SU-DHL-6 (cell line): ENCODE results near the gene OR5C1.
"Not testable (repeated sequence)": the region's sequence is repeated elsewhere in the genome, so short reads cannot be mapped to it uniquely, and the experiment has no call there.

Source experiments
- H2AFZ ChIP-seq: fragments of 200-600 bp; sonication (generic); 2 replicates; pipeline ENCODE4 v1.6.1; 2014; ENCODE audit warnings: low read depth, mild to moderate bottlenecking, moderate library complexity, mixed read lengths, antibody characterized with exemption, low read length; ENCODE audit not compliant: severe bottlenecking
- H3F3A ChIP-seq: fragments of 200-600 bp; shearing (Covaris generic); 2 replicates; pipeline ENCODE4 v1.6.0; 2016; ENCODE audit warnings: antibody characterized with exemption, mild to moderate bottlenecking; ENCODE audit not compliant: insufficient read depth
- H3K27ac ChIP-seq: fragments of 200-600 bp; sonication (generic); 2 replicates; pipeline ENCODE4 v1.5.1; 2016; ENCODE audit warnings: low read depth, mild to moderate bottlenecking, low read length, moderate library complexity, mixed read lengths
- H3K27me3 ChIP-seq: fragments of 200-600 bp; sonication (generic), shearing (Covaris generic); 2 replicates; pipeline ENCODE4 v1.6.0; 2014; ENCODE audit warnings: mild to moderate bottlenecking, low read length
- H3K36me3 ChIP-seq: fragments of 200-600 bp; sonication (generic); 2 replicates; pipeline ENCODE4 v1.6.1; 2014; ENCODE audit warnings: mild to moderate bottlenecking, low read length, mixed read lengths
- H3K4me2 ChIP-seq: fragments of 300-600, 200-600 bp; shearing (Covaris generic), sonication (generic); 2 replicates; pipeline ENCODE4 v1.6.0; 2014; ENCODE audit warnings: low read length, low read depth, mild to moderate bottlenecking; ENCODE audit not compliant: poor library complexity, severe bottlenecking
- H3K4me3 ChIP-seq: fragments of 200-600 bp; sonication (generic); 2 replicates; pipeline ENCODE4 v1.5.1; 2014; ENCODE audit warnings: antibody characterized with exemption, low read length, mild to moderate bottlenecking, mixed read lengths; ENCODE audit not compliant: insufficient read depth, poor library complexity, severe bottlenecking
- H3K79me2 ChIP-seq: fragments of 200-600 bp; sonication (generic); 2 replicates; pipeline ENCODE4 v1.6.1; 2014; ENCODE audit warnings: mild to moderate bottlenecking, low read length, moderate library complexity; ENCODE audit not compliant: insufficient read depth
- H3K9ac ChIP-seq: fragments of 200-600 bp; sonication (generic); 2 replicates; pipeline ENCODE4 v1.7.0; 2014; ENCODE audit warnings: mild to moderate bottlenecking, low read length
- H3K9me2 ChIP-seq: fragments of 200-600 bp; sonication (generic); replicated peaks from 2 replicates; pipeline ENCODE4 v1.6.1; 2014; ENCODE audit warnings: low read length; ENCODE audit not compliant: insufficient read depth
- H3K9me3 ChIP-seq: fragments of 200-600 bp; sonication (generic); 2 replicates; pipeline ENCODE4 v1.6.1; 2014; ENCODE audit warnings: low read length, mixed read lengths; ENCODE audit not compliant: insufficient read depth
- H4K20me1 ChIP-seq: fragments of 200-600 bp; sonication (generic); 2 replicates; pipeline ENCODE4 v1.6.1; 2014; ENCODE audit warnings: low read depth, mild to moderate bottlenecking, antibody characterized with exemption, low read length, moderate library complexity, mixed read lengths
- EZH2phosphoT487 ChIP-seq: fragments of 200-600 bp; sonication (generic), shearing (Covaris generic); conservative IDR thresholded peaks from 2 replicates; pipeline ENCODE4 v1.6.1; 2018; ENCODE audit warnings: mild to moderate bottlenecking, antibody characterized with exemption, low read length, moderate library complexity, mixed read lengths
- TF ChIP-seq, protein P1 (sequence below): fragments of 200-600 bp; sonication (generic); IDR thresholded peaks from one replicate; pipeline ENCODE4 v1.5.1; 2017; ENCODE audit warnings: antibody characterized with exemption, mild to moderate bottlenecking, low read length, moderate library complexity; ENCODE audit not compliant: insufficient read depth, poor library complexity, severe bottlenecking

OR5C1 gene

GRCh38 chr9:122807271-122807900 is 18.7 kb downstream of the OR5C1 start:
- Histone ChIP-seq H3K9ac (no peak overlapping the region), H3K36me3 (no peaks in the 10 kb centered on the region), H4K20me1 (no peaks in the 10 kb centered on the region), H3K27ac (no peak overlapping the region), H3K4me2 (no peak overlapping the region), H2AFZ (no peak overlapping the region), H3K9me2 (no peaks in the 10 kb centered on the region), H3F3A (no peaks in the 10 kb centered on the region), H3K4me3 (no peak overlapping the region), H3K79me2 (no peaks in the 10 kb centered on the region), H3K27me3 (no peaks in the 10 kb centered on the region), H3K9me3 (no peaks in the 10 kb centered on the region)
- no peak for TF ChIP-seq EZH2phosphoT487
- TF ChIP-seq, protein P1, sequence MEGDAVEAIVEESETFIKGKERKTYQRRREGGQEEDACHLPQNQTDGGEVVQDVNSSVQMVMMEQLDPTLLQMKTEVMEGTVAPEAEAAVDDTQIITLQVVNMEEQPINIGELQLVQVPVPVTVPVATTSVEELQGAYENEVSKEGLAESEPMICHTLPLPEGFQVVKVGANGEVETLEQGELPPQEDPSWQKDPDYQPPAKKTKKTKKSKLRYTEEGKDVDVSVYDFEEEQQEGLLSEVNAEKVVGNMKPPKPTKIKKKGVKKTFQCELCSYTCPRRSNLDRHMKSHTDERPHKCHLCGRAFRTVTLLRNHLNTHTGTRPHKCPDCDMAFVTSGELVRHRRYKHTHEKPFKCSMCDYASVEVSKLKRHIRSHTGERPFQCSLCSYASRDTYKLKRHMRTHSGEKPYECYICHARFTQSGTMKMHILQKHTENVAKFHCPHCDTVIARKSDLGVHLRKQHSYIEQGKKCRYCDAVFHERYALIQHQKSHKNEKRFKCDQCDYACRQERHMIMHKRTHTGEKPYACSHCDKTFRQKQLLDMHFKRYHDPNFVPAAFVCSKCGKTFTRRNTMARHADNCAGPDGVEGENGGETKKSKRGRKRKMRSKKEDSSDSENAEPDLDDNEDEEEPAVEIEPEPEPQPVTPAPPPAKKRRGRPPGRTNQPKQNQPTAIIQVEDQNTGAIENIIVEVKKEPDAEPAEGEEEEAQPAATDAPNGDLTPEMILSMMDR: no peak

- Histone ChIP-seq H3K36me3 (no peaks in the 10 kb centered on the region), H3K9me3 (no peaks in the 10 kb centered on the region), H3K27ac (no peak overlapping the region), H3K9me2 (no peaks in the 10 kb centered on the region), H3F3A (no peaks in the 10 kb centered on the region), H4K20me1 (no peaks in the 10 kb centered on the region), H3K79me2 (no peaks in the 10 kb centered on the region), H2AFZ (no peak overlapping the region), H3K27me3 (no peaks in the 10 kb centered on the region), H3K4me2 (no peak overlapping the region), H3K4me3 (no peak overlapping the region), H3K9ac (no peak overlapping the region)
- TF ChIP-seq, protein P1: no peak
- TF ChIP-seq EZH2phosphoT487: no peak
These were observed 19.4 kb downstream of the OR5C1 start for GRCh38 chr9:122808141-122808540.

DNA sequence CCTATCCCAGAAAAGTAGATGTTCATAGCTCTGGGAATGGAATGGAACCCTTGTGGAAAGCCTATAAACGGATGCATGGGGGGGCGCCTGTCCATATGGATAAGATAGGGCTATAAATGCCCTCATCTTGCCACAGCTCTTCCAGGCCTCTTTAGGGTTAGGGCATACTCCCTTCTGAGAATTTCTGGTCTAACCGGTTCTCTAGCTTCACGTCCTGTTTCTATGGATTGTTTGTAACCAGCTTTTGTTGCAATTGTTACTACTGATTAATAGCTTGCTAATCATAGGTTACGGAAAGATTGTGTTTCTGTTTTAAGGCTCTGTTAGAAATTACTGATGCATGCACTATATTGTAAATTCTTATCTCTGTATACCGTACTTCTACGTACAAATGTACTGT is 20.5 kb downstream of the OR5C1 start:
- H3K4me3 ChIP-seq, H3K9ac ChIP-seq, H3K79me2 ChIP-seq, H3K9me2 ChIP-seq, H3K9me3 ChIP-seq, H3K36me3 ChIP-seq, H4K20me1 ChIP-seq, H3F3A ChIP-seq, H3K27ac ChIP-seq, H3K27me3 ChIP-seq, H2AFZ ChIP-seq, H3K4me2 ChIP-seq: not testable (repeated sequence)

DNA sequence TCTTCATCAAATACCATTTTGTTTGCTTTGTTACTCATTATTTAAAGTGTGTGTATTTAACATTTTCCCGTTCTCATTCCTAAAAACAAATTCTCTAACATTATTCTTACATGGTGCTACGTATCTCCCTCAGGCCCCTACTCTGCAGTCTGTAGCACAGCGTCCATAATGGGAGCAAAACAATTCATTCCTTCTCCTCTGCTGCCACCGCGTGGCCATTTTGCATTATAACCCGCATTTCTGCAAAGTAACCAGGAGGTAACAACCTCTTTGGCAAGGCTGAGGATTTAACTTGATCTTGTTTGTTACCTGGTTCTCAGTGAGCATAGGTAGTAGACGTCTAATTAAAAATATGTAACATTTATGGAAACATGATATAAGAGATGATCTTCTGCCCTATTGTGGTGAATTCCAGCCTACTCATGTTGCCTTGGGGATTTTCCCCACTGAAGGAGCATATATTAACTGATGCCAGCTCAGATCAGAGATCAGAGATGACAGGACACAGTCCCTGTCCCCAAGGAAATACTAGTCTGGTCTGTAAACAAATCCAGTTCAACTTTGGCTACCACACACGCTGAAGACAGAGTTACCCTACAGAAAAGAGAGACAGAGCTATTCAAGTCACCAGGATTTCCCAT is 21.7 kb downstream of the OR5C1 start:
- TF ChIP-seq, protein P1: peak; percentile 71
- TF ChIP-seq EZH2phosphoT487: no peak
- no peaks in the 10 kb centered on the region for H4K20me1 ChIP-seq
- H3K9ac ChIP-seq: no peak overlapping the region
- H3K79me2 ChIP-seq: no peaks in the 10 kb centered on the region
- H3K36me3 ChIP-seq: no peaks in the 10 kb centered on the region
- H3K27me3 ChIP-seq: no peaks in the 10 kb centered on the region
- H3F3A ChIP-seq: no peaks in the 10 kb centered on the region
- no peak overlapping the region for H3K27ac ChIP-seq
- H3K9me3 ChIP-seq: no peaks in the 10 kb centered on the region
- H2AFZ ChIP-seq: no peak overlapping the region
- H3K4me3 ChIP-seq: no peak overlapping the region
- no peaks in the 10 kb centered on the region for H3K9me2 ChIP-seq
- no peak overlapping the region for H3K4me2 ChIP-seq
